Endothelial cell (in vitro differentiated cells): ENCODE data around the gene FITM2. TPM values are rescaled to one million over a fixed set of nuclear protein-coding genes. Genes with fewer than 3 reads are reported as not detected.

Source experiments
- DNase-seq: peaks from one replicate; pipeline ENCODE4 v3.0.0; 2021; ENCODE audit warnings: low spot score
- H3K27ac Mint-ChIP-seq: one replicate; pipeline ENCODE4 v1.8.0; 2021; ENCODE audit warnings: mixed read lengths, inconsistent platforms; ENCODE audit not compliant: unreplicated experiment
- H3K27me3 Mint-ChIP-seq: one replicate; pipeline ENCODE4 v1.8.0; 2021; ENCODE audit warnings: mild to moderate bottlenecking, moderate library complexity, mixed read lengths, inconsistent platforms; ENCODE audit not compliant: unreplicated experiment
- H3K36me3 Mint-ChIP-seq: one replicate; pipeline ENCODE4 v1.8.0; 2021; ENCODE audit warnings: mild to moderate bottlenecking, low read depth, mixed read lengths, inconsistent platforms; ENCODE audit not compliant: unreplicated experiment
- H3K4me1 Mint-ChIP-seq: one replicate; pipeline ENCODE4 v1.8.0; 2021; ENCODE audit warnings: mild to moderate bottlenecking, mixed read lengths, inconsistent platforms; ENCODE audit not compliant: unreplicated experiment
- H3K4me3 Mint-ChIP-seq: one replicate; pipeline ENCODE4 v1.8.0; 2021; ENCODE audit warnings: mild to moderate bottlenecking, mixed read lengths, inconsistent platforms; ENCODE audit not compliant: unreplicated experiment
- H3K9me3 Mint-ChIP-seq: one replicate; pipeline ENCODE4 v1.8.0; 2021; ENCODE audit warnings: mixed read lengths, inconsistent platforms; ENCODE audit not compliant: unreplicated experiment
- total RNA-seq: library from RNA; stranded (reverse); fragmentation: NEBNext Ultra II Directional; extraction: Animal tissue kit (Norgen Biotek cat#: 25700); gene quantifications from one replicate; pipeline ENCODE4 v1.2.1, GENCODE V29; 2021; ENCODE audit not compliant: unreplicated experiment
- TF ChIP-seq, protein P1 (sequence below): fragments of 200-600 bp; sonication (generic); IDR thresholded peaks from one replicate; pipeline ENCODE4 v1.5.0; 2021; ENCODE audit warnings: antibody characterized with exemption; ENCODE audit not compliant: unreplicated experiment

Gene FITM2
- total RNA-seq, 1 donor from 2014 or later, result 2.8 TPM

DNA sequence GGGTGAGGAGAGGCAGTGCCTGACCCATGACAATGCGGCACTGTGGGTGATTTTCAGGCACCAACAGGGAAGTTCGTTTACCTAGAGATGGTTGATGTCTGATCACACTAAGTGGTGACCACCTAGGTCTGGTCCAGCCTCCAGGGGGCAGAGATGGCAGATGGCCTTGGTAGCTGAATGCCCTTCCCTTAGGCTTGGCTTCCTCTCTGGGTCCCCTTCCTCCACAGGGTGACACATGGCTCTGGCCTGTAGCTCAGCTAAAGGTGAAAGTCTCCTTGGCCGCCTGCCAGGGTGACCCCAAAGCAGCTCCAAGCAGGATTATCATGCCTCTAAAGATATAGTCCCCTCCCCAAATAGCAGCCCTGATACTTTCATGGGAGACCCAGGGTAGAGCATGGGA lies 57.5 kb downstream of the FITM2 start:
- H3K27ac Mint-ChIP-seq, result no peak overlapping the region
- DNase-seq, result no peak
- no peak overlapping the region for H3K4me3 Mint-ChIP-seq
- no peaks in the 10 kb centered on the region for H3K9me3 Mint-ChIP-seq
- H3K4me1 Mint-ChIP-seq, result no peaks in the 10 kb centered on the region
- peaks cover 4% of the 10 kb centered on the region for H3K27me3 Mint-ChIP-seq
- no peaks in the 10 kb centered on the region for H3K36me3 Mint-ChIP-seq
- TF ChIP-seq, protein P1, sequence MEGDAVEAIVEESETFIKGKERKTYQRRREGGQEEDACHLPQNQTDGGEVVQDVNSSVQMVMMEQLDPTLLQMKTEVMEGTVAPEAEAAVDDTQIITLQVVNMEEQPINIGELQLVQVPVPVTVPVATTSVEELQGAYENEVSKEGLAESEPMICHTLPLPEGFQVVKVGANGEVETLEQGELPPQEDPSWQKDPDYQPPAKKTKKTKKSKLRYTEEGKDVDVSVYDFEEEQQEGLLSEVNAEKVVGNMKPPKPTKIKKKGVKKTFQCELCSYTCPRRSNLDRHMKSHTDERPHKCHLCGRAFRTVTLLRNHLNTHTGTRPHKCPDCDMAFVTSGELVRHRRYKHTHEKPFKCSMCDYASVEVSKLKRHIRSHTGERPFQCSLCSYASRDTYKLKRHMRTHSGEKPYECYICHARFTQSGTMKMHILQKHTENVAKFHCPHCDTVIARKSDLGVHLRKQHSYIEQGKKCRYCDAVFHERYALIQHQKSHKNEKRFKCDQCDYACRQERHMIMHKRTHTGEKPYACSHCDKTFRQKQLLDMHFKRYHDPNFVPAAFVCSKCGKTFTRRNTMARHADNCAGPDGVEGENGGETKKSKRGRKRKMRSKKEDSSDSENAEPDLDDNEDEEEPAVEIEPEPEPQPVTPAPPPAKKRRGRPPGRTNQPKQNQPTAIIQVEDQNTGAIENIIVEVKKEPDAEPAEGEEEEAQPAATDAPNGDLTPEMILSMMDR, result no peak

Other genes with a start within 250 kb of the FITM2 start
- gene JPH2, start 124.0 kb downstream of the FITM2 start, total RNA-seq, result 0.80 TPM
- gene OSER1, start 100.4 kb downstream of the FITM2 start, total RNA-seq, result 28.2 TPM
- gene GDAP1L1, start 63.9 kb downstream of the FITM2 start, total RNA-seq, result 1.7 TPM
- gene R3HDML, start 25.8 kb upstream of the FITM2 start, total RNA-seq, result not detected
- not detected for gene HNF4A, start 44.5 kb upstream of the FITM2 start, total RNA-seq
- gene TTPAL, start 164.7 kb upstream of the FITM2 start, total RNA-seq, result 10.3 TPM
- 82.8 TPM for gene SERINC3, start 210.9 kb upstream of the FITM2 start, total RNA-seq